Stimulated activated CD8-positive, alpha-beta memory T cell treated with anti-CD3 and anti-CD28 coated beads, Interleukin-15, amount 100 ng/mL, for 4 hours (primary cell): ENCODE data around the gene ABR.

ENCODE experiments used
- DNase-seq, 2 donors: peaks; one replicate each; pipeline ENCODE4 v3.0.0-alpha.2; 2020; ENCODE audit warnings: low read depth in 2 of 2

Gene ABR

DNA sequence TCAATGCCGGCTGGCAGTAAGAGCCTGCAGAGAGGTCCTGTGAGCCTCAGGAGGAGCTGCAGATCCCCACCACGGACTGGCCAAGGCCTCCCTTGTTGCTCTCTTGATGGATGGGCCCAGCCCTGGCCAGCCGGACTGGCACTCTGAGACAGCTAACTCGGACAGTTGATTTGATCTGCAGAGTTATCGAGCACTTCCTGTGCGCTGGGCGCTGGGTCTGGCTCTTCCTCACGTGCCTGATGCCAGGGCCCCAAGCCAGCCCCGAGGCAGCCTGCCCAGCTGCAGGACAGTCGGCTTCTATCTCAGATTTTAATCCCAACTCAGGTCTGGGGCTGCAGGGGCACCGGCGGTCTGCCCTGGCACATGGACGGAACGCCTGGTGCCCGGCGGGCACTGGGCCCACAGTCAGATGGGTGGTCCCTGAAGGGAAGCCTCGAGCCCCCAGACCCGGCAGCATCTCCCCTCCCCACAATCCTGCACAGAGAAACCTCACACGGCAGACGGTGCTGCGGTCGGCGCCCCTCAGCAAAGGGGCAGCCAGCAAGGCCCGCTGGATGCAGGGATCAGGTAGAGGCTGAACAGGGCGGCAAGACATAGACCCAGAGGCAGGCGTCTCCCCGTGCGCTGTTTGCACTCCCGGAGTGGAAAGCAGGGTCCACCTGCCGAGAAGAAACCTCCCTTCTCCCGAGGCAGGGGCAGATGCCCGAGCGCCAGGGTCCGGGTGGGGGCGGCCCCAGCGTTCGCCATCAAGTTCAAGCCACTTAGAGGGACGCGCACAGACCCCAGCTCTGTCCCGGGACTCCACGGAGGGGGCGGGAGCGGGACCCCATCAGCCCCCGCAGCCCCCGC lies 148.9 kb downstream of the ABR start:
- no peak for DNase-seq

- DNase-seq = no peak
Measured at GRCh38 chr17:1029922-1030644, 149.7 kb downstream of the ABR start.

GRCh38 chr17:1029196-1029921 lies 150.4 kb downstream of the ABR start:
- no peak for DNase-seq

DNA sequence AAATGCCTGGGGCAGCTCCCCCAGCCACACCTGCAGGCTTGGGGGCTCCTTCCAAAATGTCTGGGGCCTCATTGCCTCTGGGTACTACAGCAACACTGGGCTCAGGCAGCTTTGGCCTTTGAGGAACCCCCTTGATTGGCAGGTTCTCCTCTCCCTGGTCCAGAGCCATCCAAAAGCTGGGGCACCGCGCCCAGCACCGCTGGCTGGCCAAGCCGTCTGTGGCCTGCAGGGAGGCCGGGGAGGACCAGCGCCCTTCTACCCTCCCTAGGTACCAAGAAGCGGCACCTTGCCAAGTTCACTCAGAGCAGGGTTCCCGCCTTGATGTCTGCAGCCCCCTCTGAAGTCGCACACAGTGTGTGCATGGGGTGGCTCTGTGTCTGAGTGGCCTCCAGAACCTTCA lies 152.7 kb downstream of the ABR start:
- no peak for DNase-seq

DNA sequence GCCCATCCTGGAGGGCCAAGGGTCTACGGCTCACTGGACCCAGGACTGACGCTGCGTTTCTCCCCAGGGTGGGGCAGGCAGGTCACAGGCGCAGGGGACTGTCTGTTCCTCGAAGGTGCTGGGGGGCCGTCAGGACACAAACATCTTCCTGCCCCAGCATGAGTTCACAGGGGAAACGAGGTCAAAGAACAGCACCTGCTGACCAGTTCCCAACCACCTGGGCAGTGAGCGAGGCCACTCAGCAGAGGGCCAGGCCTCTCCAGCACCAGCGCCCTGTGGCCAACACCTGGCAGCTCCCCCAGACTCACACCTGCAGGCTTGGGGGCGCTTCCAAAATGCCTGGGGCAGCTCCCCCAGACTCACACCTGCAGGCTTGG lies 153.2 kb downstream of the ABR start:
- DNase-seq = no peak

GRCh38 chr17:1025733-1026598 lies 153.8 kb downstream of the ABR start:
- no peak for DNase-seq

- no peak for DNase-seq
Measured at GRCh38 chr17:1024076-1024475, 155.7 kb downstream of the ABR start.

DNA sequence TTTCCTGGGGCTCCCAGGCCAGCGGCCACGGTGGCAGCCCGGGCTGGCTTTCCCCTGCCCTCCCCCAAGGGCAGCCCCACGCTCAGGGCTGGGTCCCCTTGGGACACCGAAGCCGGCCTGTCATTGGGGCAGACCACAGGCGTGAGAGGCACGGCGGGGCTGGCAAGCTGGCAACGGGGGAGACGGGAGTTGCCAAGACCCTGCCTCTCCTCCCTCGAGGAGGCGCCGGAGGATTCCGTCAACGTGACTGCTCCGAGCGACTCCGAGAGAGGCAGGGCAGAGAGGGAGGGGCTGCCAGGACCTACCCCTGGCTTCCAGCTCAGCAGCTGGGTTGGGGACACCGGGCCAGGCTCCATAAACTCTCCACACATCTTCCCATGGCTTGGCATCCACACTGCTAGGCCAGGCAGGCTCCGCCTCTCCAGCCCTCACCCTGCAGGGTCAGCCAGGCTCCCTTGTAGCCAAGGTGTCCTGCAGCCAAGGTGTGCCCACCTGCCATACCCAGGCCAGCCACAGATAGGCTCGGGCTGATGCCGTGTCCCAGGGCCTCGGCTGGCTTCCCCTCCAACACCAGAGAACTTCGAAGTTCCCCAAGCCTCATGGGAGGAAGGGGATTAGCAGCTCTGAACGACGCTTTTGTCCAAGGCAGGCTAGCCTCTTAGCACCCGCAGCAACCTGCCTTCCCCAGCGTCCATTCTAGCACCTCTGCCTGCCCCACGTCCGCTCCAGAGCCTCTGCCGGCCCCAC lies 157.3 kb downstream of the ABR start:
- DNase-seq = no peak

DNA sequence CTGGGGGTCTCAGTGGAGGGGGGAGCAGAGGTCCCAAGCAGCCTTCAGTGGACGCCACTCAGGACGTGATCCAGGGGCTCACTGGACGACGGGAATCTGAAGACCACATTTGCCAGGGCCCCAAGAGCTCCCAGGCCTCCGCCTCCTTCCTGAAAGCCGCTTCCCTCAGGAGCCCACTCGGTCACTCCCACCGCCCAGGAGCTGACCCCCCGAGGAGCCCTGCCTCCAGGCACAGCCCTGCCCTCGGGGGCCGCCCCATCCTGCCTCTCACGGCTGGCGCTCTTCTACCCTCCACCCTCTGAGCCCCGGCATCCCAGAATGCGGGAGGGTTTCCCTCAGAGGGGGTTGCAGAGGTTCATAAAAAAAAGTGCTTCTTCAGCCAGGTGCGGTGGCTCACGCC lies 158.6 kb downstream of the ABR start:
- no peak for DNase-seq

DNA sequence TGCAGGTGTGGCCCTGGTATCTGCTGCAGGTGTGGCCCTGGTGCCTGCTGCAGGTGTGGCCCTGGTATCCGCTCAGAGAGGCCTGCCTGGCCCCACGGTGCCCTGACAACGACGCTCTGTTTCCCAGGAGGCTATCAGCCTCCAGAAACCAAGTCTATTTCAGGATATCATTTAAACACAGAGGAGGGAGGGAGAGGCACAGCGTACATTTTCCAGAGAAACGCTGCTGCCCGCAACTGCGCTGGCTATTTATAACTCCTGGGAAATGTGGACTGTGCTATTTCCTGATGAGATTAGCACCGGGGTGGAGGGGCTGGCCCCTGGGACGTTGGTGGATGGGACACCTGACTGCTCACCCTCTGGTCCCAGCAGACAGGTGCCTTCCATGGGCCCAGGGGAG lies 160.3 kb downstream of the ABR start:
- no peak for DNase-seq

- no peak for DNase-seq
Measured at GRCh38 chr17:1018547-1018946, 161.2 kb downstream of the ABR start.

- no peak for DNase-seq
Measured at GRCh38 chr17:1013729-1014090, 166.1 kb downstream of the ABR start.

DNA sequence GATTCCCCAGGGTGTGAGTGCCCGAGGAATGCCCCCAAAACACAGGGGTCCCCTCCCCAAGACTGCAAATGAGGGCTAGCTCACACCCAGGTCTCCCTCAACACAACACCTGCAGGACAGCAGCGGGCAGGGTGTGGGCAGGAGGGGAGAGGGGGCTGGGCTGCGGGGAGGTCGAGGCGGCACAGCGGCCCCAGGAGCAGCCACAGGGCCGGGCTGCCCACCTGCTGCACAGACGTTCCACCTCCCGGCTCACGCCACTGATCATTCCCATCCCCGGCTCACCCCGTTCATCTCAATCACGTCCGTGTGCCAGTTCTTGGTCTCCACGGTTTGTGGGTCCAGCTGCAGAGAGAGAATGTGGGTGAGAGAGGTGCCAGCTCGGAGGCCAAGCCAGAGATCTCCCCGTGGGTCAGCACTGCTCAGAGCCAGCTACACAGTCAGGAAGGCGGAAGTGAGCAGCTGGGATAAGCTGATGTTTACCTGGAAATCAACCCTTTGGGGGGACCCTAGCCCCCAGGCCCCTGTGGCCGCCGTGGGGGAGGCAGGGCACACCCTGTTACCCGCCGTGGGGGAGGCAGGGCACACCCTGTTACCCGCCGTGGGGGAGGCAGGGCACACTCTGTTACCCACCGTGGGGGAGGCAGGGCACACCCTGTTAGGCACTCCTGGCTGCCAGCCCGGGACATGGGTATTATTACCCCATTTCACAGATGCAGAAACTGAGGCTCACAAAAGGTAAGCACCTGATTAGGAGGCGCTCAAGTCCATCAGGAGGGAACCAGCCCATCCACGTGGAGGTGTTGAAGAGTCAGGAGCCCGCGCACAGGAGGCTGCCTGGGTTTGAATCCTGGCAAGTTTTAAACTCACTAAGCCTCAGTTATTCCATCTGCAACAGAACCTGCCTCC lies 166.7 kb downstream of the ABR start:
- no peak for DNase-seq

GRCh38 chr17:1011760-1012735 lies 167.7 kb downstream of the ABR start:
- no peak for DNase-seq

DNA sequence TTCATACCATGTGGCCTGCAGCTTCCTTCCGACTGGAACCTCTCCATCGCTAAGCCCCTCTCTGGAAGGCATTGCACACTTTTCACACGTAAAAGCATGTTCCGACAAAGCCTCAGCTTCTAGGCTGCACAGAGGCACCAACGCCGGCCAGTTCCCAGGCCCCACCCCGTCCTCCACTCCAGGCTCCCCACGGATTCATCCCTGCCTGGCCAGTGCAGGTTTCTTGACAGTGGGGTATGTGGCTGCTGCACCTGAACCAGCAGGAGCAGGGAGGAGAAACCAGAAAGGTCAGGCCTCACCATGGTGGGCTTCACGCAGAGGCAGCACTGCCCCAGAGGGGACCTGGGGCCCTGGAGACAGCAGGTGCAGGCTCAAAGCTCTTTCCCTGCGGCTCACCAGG lies 168.6 kb downstream of the ABR start:
- no peak for DNase-seq

DNA sequence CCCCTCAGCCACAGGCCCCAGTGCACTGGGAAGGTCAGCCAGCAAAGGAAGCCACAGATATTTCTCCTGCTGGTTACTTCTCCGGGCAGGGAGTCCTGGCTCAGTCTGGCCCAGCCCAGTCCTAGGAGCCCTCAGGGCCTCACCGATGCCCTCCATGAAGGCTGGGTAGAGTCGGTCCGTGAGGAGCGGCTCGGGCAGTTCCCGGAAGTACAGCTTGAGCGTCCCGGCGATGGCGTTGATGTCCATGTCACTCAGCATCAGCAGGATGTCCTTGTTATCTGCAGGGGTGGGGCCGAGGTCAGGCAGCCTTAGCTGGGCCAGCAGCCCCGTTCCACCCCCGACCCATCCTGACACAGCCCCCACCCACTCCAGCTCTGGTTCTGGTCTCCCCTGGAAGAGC lies 169.2 kb downstream of the ABR start:
- no peak for DNase-seq

DNA sequence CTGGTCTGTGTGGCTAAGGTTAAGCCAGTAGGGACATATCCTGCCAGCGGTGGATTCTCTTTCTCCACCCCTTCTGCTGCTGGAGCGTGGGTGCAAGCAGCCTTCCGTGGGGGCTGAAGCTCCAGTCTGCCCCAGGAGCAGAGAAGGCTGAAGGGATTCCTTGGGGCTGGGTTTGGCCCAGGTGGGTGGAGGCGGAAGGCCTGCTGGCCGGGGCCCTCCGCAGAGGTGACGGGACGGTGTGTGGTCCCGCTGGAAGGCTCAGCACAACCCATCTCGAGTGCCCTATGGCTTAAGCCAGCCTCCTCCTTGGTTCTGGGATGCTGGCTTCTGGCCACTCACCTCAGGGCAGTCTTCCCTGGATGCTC lies 169.7 kb downstream of the ABR start:
- DNase-seq = no peak

DNA sequence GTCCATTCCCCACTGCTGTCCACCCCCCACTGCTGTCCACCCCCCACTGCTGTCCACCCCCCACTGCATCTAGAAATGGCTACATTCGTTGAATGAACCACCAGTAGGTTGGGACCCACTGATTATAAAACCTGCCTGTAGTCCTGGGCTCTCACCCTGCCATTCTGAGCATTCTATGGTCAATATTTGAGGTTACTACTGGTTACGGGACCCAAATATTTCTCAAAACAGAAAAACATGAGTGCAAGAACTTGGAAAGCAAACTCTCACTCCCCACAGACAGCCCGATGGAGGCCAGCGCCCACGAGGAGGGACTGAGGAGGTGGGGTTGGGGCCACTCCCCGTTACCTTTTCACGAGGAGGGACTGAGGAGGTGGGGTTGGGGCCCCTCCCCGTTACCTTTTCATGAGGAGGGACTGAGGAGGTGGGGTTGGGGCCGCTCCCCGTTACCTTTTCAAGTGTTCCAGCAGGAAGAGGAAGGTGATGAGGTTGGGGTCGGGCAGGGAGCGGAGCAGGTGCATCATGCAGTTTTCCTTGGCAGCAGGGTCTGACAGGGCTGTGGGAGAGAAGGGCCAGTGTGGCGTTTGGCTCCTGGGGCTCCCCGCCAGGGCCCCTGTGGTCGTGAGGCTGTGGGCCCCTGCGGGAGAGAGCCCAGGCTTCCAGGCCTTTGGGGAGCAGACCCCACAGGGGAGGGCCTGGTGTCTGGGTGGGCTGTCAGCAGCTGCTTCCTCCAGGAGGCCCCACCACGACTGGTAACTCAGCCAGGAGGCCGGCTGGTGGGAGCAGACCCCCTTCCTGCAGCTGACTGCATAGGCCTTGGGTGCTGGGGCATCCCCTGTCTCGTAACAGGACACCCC lies 170.3 kb downstream of the ABR start:
- DNase-seq = no peak
